Measurements from ENCODE around the gene PLEKHS1. TPM values are rescaled to one million over a fixed set of nuclear protein-coding genes. Genes with fewer than 3 reads are reported as not detected.
"Not testable (repeated sequence)": the region's sequence is repeated elsewhere in the genome, so short reads cannot be mapped to it uniquely, and the experiment has no call there.

The PLEKHS1 gene
- total and polyA plus RNA-seq, 11 donors, result not detected

DNA sequence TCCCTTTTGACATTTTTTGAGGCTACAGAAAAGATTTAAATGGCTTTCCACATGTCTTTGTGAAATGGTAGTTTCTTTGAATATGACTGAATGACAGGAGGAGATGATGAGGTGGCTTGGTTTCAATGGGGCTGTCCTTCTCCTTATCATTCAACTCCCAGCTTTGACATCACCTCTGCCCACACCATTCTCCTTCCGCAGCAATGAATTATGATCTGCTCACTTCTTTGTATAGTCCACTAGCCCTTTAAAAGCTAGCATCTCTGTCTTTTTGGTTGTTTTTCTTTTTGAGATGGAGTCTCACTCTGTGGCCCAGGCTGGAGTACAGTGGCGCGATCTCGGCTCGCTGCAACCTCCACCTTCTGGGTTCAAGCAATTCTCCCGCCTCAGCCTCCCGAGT lies 70.7 kb downstream of the PLEKHS1 start:
- Histone ChIP-seq H3K9me3 (no peaks in the 10 kb centered on the region), H3K4me1 (peaks cover 0 to 7% (median 0%) of the 10 kb centered on the region in 12 donors), H3K4me3 (no peak overlapping the region), H3K27ac (no peak overlapping the region), H3K27me3 (no peaks in the 10 kb centered on the region), H3K36me3 (no peaks in the 10 kb centered on the region)
- WGBS, 4 donors, result 94 to 98% (median 98%) methylated on average over 7 of the region's 7 CpGs
- no peak for TF ChIP-seq POLR2A (IDR thresholded peaks at IDR 0.05)
- TF ChIP-seq, protein P1, sequence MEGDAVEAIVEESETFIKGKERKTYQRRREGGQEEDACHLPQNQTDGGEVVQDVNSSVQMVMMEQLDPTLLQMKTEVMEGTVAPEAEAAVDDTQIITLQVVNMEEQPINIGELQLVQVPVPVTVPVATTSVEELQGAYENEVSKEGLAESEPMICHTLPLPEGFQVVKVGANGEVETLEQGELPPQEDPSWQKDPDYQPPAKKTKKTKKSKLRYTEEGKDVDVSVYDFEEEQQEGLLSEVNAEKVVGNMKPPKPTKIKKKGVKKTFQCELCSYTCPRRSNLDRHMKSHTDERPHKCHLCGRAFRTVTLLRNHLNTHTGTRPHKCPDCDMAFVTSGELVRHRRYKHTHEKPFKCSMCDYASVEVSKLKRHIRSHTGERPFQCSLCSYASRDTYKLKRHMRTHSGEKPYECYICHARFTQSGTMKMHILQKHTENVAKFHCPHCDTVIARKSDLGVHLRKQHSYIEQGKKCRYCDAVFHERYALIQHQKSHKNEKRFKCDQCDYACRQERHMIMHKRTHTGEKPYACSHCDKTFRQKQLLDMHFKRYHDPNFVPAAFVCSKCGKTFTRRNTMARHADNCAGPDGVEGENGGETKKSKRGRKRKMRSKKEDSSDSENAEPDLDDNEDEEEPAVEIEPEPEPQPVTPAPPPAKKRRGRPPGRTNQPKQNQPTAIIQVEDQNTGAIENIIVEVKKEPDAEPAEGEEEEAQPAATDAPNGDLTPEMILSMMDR (IDR thresholded peaks at IDR 0.05), result no peak
- DNase-seq, result no peak
- intact Hi-C loops (cut with DNase I), result no loop called here
- ATAC-seq, result no peak

GRCh38 chr10:113823389-113823788 lies 71.9 kb downstream of the PLEKHS1 start:
- DNase-seq, result no peak
- Histone ChIP-seq H3K36me3 (no peaks in the 10 kb centered on the region), H3K4me3 (no peak overlapping the region), H3K9me3 (no peaks in the 10 kb centered on the region), H3K27ac (no peak overlapping the region), H3K4me1 (peaks cover 0 to 5% (median 0%) of the 10 kb centered on the region in 12 donors), H3K27me3 (no peaks in the 10 kb centered on the region)
- TF ChIP-seq POLR2A (IDR thresholded peaks at IDR 0.05), result no peak
- TF ChIP-seq, protein P1 (IDR thresholded peaks at IDR 0.05), result no peak
- no peak for ATAC-seq
- WGBS, 4 donors, result 38 to 48% (median 43%) methylated on average over 4 of the region's 4 CpGs
- intact Hi-C loops (cut with DNase I), result no loop called here

GRCh38 chr10:113825791-113826190 lies 74.3 kb downstream of the PLEKHS1 start:
- Histone ChIP-seq H3K4me1 (peaks cover 0 to under 1% (median 0%) of the 10 kb centered on the region in 12 donors), H3K27ac (no peak overlapping the region), H3K36me3 (no peaks in the 10 kb centered on the region), H3K27me3 (no peaks in the 10 kb centered on the region), H3K9me3 (no peaks in the 10 kb centered on the region), H3K4me3 (no peak overlapping the region)
- intact Hi-C loops (cut with DNase I), result no loop called here
- TF ChIP-seq POLR2A (IDR thresholded peaks at IDR 0.05), result no peak
- TF ChIP-seq, protein P1 (IDR thresholded peaks at IDR 0.05), result no peak
- no peak for ATAC-seq
- 63 to 81% (median 67%) methylated on average over 2 of the region's 2 CpGs for WGBS, 4 donors
- DNase-seq, result no peak

- DNase-seq; H3K4me1 ChIP-seq; H3K9me3 ChIP-seq; H3K27me3 ChIP-seq; ATAC-seq; H3K36me3 ChIP-seq; intact Hi-C loops (cut with DNase I); H3K27ac ChIP-seq; H3K4me3 ChIP-seq: not testable (repeated sequence)
- 86 to 92% (median 91%) methylated on average over 10 of the region's 10 CpGs for WGBS, 4 donors
Observed at GRCh38 chr10:113828567-113828966, 77.1 kb downstream of the PLEKHS1 start.

Small RNA genes within 50 kb of the gene (microRNA-seq; reads per million reads assigned to microRNA genes)
- gene MIR4483, result 0 reads per million in 4 donors

Other genes with a start within 250 kb of the PLEKHS1 start
- gene HABP2, start 198.6 kb upstream of the PLEKHS1 start, total RNA-seq, result under 1 TPM in 1 of 9 donors, not detected in 8; 0.23 TPM
- under 1 TPM in 1 of 2 donors, not detected in 1; 0.30 TPM for gene HABP2, start 198.6 kb upstream of the PLEKHS1 start, polyA plus RNA-seq
- 1,000 to 10,000 TPM in 6 of 9 donors, 100 to 1,000 TPM in 3; 651 to 2,789 (median 1,196) TPM for gene NRAP, start 87.6 kb upstream of the PLEKHS1 start, total RNA-seq
- gene NRAP, start 87.6 kb upstream of the PLEKHS1 start, polyA plus RNA-seq, result 100 to 1,000 TPM; 278 to 301 TPM
- gene CASP7, start 71.8 kb upstream of the PLEKHS1 start, total RNA-seq, result 10 to 100 TPM in 5 of 9 donors, 1 to 10 TPM in 4; 5.5 to 32.7 (median 10.4) TPM
- gene CASP7, start 71.8 kb upstream of the PLEKHS1 start, polyA plus RNA-seq, result 10 to 100 TPM in 1 of 2 donors, 1 to 10 TPM in 1; 4.8 to 18.8 TPM
- gene DCLRE1A, start 102.4 kb downstream of the PLEKHS1 start, total RNA-seq, result 1 to 10 TPM; 5.1 to 8.5 (median 6.3) TPM
- gene DCLRE1A, start 102.4 kb downstream of the PLEKHS1 start, polyA plus RNA-seq, result 1 to 10 TPM; 3.5 to 6.1 TPM
- gene NHLRC2, start 103.0 kb downstream of the PLEKHS1 start, total RNA-seq, result 100 to 1,000 TPM in 1 of 9 donors, 10 to 100 TPM in 8; 50.2 to 105 (median 78.3) TPM
- 10 to 100 TPM; 13.0 to 16.9 TPM for gene NHLRC2, start 103.0 kb downstream of the PLEKHS1 start, polyA plus RNA-seq